T47D (cell line): ENCODE data around the gene TMEM272.
A peak's percentile ranks its signal among the peaks of the same experiment; 100 is the strongest.

ENCODE experiments used
- DNase-seq, 2 experiments: peaks; one replicate each; pipeline versions ENCODE4 v3.0.0 to v3.0.0-alpha.2; 2011 to 2012; ENCODE audit warnings: low read depth in 1 of 2, low spot score in 1 of 2
- JUND ChIP-seq: IDR thresholded peaks from 2 replicates; pipeline ENCODE4 v1.6.1; 2012; ENCODE audit warnings: low read depth
- in situ Hi-C: cut with HindIII; loops from 2 replicates; pipeline ENCODE4 v1.10.0; 2016; ENCODE audit warnings: low sequenced_read_pairs, low pct_unique_long_range_greater_than_20kb

Gene TMEM272

DNA sequence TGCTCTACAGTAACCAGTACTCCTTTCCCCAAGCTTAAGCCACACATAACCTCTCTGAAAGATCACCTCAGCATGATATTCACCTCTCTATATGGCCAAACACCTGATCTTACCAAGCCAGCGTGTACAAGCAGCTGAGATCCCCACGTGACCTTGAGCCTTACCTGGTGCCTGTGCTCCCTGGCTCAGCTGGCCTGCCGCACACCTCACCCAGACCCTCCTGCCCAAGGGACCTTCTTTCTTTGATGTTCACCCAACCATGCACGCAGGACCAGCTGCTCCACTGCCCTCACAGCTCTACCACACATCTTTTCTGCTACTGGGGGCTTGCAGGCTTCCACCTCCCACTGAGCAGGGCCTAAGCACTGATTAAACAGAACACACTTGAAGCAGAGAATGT lies 50.0 kb downstream of the TMEM272 start:
- in situ Hi-C loops: no loop called here
- TF ChIP-seq JUND: no peak
- DNase-seq: no peak

DNA sequence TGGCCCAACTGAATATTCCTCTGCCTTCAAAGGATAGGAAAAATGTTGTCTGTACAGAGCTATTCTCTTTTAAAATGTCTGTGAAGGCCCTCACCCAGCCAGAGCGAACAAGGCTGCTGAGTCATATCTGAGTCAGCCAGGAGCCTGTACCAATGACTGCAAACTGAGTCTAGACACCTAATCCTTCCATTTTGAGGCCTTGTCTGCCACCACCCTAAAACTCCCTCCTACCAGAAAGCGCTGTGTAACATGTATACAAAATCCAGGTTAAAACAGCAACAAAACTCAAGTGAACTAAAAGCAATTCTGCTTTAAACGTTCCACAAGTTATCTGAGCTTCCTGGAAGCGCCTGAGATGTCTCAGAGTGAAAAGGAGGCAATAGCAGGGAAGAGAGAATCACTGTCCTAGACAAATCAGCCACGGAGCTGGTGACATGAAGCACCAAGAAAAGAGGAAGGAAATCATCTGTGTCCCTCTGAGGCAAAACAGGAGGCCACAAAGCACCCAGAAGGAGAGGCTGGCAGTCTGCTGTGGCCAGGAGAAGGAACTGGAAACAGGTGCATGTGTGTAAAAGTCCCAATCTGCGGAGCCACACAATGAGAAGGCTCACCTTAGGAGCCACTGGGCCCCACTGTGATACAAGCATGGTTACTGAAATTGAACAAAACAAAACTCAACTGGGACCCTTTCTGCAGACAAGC lies 51.3 kb downstream of the TMEM272 start:
- TF ChIP-seq JUND: no peak
- in situ Hi-C loops: no loop called here
- no peak for DNase-seq

DNA sequence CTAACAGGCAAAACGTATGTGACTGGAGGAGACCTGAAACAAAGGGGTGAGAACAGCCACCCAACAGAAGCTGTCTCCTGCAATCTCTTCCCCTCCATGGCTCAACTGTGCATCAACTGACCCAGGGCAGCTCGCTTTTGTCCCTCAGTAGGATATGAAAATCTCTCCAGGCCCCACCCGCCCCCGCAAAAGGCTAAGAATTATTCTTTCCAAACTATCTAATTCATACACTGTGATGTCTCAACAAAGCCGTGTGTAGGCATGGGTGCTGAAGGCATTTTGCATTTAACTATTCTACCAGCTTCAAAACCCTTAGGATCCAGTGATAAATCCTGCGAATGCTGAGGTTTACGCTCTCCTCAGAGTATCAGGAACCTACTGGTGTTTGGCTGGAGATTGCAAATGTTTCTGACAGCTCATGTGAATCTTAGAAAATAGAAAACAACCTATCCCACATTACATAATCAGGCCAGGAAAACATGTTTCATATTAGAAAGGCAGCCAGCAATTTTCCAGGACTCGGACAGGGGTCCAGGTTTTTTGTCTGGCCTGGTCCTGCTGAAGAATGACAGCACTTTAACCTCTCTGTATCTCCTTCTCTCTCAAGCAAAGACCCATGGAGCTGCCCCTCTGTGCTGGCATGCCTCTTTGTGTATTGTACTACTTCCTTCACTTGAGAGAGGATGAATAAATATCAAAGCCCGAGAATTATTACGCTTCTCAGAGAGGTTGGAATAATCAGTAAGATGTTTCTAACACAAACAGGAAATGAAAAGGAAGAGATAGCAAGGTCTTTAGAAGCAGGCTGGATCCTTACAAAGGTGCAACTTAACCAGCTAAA lies 58.3 kb downstream of the TMEM272 start:
- TF ChIP-seq JUND: no peak
- DNase-seq: no peak
- in situ Hi-C loops: no loop called here

DNA sequence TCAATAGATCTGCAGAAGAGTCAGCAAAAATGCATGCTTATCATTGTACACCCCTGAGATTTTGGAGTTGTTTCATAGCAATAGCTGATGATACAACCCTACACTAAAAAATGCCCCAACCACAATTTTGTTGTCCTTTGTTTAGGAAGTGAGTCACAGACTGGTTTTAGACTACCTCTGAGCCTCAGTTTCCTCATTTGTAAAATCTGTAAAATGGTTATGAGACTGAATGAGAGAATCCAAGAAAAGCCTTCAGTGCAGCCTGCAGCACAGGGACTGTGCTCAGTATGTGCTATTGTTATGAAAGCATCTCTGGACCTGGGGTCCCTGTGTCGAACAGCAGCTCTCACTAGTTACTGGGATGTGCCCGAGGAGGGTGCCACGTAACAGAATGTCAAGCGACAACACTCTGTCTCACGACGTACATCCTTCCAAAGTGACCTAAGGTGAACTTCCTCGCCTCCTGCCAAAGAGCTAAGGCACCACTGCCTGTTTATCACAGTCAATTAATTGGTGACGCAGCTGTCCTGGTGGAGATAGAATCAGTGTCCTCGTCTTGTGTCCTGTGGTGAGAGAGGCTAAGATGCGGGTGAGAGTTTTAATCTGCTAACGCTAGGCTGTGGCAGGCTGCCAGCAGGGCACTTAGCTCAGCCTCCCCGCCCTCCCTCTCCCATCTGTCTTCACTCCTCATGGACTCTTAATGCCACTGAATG lies 59.1 kb downstream of the TMEM272 start:
- no peak for TF ChIP-seq JUND
- DNase-seq: no peak
- in situ Hi-C loops: no loop called here

DNA sequence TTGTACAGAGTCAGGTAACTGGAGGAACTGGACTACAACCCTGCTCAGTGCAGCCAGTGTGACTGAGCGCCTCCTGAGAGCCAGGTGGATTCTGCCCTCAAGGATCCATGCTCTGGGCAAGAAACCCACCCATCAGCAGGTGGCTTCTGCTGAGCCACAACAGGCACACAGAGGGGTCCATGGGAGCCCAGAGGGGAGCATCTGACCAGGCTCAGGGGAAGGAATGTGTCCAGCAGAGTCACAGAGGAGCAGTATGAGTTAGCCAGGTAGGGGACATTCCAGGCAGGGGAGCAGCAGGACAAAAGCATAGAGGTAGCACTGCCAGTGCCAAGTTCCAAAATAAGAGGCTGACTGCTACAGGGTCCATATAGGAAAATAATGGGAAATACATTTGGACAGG lies 60.9 kb downstream of the TMEM272 start:
- TF ChIP-seq JUND: no peak

DNA sequence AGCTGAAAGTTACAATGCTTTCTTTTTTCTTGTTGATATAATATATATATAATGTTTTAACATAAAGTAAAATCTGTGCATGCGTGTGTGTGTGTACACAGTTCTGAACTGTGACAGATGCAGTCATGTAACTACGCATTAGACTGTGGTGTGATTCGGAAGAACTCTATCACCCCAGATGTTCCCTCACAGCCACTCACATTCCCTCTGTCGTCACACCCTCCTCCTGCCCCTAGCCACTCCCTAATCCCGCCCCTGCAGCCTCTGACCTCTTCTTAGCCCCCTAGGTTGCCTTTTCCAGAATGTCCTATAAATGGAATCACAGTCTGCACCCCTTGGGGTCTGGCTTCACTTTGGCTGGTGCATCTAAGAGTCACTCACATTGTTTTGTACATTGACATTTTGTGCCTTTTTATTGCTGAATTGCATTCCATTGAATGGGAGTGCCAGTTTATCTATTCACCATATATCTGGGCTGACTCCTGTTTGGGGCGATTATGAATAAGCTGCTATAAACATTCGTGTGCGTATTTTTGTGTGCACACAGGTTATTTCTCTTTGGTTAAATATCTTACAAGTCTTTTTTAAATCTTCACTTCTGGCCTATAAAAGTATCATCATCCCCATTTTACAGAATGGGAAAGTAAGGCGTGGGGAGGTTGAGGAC lies 61.4 kb downstream of the TMEM272 start:
- no peak for DNase-seq
- TF ChIP-seq JUND: no peak
- in situ Hi-C loops: no loop called here

More for the DNA sequence above, 60.9 kb downstream of the TMEM272 start:
- DNase-seq: no peak
- in situ Hi-C loops: no loop called here

DNA sequence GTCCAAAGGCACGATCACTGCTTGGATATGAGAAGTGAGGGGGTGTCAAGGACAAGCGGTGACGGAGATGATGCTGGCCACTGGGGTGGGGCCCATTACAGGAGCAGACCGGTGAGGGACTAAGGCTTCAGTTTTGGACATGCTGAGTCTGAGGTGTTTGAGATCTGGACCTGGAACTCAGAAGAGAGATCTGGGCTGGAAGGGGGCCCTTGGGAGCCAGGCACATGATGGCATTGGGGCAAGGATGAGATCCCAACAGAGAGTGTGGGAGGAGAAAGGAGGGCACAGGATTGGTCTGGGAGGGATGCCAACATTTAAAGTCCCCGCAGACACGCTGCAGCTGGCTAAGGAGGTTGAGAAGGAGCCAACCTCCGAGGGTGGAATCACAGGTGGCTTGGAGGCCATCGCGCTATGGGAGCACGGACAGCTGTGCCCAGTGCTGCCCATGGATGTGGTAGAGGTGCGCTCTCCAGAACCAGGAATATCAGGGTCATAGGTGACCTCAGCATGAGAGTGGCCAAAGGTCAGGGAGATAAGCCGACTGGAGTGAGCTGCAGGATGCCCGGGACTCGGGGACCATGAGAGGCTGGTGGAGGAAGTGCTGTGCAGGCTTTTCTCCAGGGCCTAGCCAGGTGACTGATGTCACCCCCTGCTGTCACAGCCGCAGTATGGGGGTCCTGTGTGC lies 62.8 kb downstream of the TMEM272 start:
- DNase-seq: no peak
- in situ Hi-C loops: no loop called here
- no peak for TF ChIP-seq JUND

DNA sequence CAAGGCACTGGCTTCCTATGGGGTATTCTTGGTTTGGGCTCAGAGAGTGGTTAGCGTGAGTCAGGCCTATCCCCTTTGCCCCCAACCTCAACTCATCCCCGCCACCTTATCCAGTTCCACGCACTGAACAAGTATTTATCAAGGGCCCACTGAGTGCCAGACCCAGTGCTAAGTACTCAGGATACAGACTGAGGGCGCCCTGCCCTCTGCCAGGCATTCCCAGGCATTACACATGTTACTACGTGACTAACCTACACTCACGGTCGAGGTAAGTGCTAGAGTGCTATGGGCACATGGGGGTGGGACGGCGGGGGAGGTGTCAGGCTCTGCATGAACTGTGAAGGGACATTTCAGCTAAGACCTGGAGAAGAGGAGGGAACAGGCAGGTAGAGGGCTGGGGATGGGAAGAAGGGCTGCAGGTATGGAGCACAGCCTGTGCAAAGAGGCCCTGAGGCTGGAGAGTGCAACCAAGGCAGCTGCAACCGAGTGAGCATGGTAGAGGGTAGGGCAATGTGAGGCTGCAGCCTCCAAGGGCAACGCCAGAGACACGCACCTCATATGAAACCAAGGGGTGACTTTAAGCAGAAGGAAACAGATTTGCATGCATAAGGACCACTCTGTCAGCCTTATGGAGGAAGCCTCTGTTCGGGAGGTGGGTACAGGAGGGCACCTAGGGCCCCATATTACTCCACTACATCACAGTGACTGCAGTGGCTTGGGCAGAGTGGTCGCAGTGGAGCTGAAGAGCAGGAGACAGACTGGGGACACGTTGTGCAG lies 63.5 kb downstream of the TMEM272 start:
- in situ Hi-C loops: no loop called here
- peak; percentile 17 to 63 for DNase-seq
- no peak for TF ChIP-seq JUND

DNA sequence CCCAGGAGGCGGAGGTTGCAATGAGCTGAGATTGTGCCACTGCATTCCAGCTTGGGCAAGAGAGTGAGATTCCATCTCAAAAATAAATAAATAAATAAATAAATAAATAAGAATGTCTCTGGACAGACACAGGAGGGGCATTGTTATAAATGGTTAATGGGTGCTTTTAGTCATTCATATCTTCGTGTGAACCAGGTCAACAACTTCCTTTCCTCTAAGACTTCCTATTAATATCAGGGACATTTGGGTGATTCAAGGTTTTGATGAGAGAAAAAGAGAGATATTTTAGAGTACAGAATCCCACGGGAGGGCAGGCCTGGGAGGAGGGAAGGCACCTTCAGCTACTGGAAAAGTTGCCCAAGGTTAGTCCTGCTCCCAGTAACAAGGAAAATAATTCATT lies 64.9 kb downstream of the TMEM272 start:
- in situ Hi-C loops: no loop called here
- TF ChIP-seq JUND: no peak
- no peak for DNase-seq

DNA sequence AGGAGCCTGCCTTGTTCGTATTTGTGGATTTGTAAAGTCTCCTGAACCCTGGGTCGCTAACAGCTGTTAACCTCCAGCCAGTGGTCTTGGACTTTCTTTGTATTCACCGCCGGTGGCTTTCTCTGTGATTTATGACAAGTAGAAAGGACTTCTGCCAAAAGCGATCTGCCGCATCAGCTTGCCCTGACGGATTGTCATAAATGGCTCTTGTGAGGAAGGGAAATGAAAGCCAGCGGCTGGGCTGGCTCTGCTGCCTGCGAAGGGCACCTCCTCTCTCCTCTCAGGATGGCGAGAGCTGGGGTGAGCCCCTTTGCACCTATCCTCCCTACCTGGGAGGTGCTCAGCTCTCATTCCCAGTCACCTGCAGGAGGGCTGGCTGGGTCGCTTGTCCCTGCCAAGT lies 66.6 kb downstream of the TMEM272 start:
- in situ Hi-C loops: no loop called here
- no peak for DNase-seq
- no peak for TF ChIP-seq JUND

DNA sequence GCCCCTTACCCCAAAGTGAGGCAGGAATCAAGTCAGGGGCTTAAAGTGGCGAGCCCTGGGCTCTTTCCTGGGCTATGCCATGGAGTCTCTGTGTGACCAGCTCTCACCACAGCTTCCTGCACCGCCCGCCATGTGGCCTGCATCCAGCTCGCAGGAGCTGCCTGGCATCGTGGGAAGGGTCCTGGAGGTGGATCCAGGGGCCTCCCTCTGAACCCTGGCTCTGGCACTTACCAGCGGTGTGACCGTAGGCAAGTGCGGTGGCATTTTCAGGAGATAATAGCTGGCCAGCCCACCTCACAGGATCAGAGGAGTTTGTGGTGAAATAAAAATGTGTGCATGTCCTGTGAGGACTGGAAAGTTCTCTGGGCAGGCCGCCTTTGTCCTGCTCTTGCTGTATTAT lies 67.1 kb downstream of the TMEM272 start:
- in situ Hi-C loops: no loop called here
- no peak for DNase-seq
- TF ChIP-seq JUND: no peak
